GM18498 (cell line): ENCODE data around the gene NOP53.
"Not testable (repeated sequence)": the region's sequence is repeated elsewhere in the genome, so short reads cannot be mapped to it uniquely, and the experiment has no call there.

Experiments
- ATAC-seq: cut with Tn5 transposase; IDR thresholded peaks from one replicate; pipeline ENCODE4 v1.9.1; 2021; ENCODE audit warnings: mild to moderate bottlenecking, moderate library complexity; ENCODE audit not compliant: unreplicated experiment

NOP53 gene

DNA sequence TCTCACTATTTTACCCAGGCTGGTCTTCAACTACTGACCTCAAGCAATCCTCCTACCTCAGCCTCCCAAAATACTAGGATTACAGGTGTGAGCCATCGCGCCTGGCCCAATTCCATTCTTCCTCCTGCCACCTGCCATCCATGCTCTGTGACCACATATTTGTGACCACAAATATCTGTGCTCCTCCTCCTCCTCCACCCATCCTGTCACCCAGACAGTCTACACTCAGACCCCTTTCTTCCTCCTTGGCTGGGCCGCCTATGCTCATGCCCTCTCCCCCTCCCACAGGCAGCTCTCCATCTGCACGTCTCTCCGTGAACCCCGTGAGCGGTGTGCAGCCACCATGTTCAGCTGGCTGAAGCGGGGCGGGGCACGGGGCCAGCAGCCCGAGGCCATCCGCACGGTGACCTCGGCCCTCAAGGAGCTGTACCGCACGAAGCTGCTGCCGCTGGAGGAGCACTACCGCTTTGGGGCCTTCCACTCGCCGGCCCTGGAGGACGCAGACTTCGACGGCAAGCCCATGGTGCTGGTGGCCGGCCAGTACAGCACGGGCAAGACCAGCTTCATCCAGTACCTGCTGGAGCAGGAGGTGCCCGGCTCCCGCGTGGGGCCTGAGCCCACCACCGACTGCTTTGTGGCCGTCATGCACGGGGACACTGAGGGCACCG lies 28.9 kb upstream of the NOP53 start:
- no peak for ATAC-seq

DNA sequence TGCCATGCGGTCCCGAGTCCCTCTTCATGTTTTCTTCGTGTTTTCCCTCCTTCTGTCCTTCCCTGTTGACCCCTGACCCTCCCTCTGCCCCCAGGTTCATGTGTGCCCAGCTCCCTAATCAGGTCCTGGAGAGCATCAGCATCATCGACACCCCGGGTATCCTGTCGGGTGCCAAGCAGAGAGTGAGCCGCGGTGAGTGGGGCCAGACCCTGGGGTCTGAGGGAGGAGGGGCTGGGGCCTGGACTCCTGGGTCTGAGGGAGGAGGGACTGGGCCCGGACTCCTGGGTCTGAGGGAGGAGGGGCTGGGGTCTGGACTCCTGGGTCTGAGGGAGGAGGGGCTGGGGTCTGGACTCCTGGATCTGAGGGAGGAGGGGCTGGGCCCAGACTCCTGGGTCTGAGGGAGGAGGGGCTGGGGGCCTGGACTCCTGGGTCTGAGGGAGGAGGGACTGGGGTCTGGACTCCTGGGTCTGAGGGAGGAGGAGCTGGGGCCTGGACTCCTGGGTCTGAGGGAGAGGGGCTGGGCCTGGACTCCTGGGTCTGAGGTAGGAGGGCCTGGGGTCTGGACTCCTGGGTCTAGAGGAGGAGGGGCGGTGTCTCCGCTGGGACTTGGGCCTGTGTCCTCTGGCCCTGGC lies 26.8 kb upstream of the NOP53 start:
- ATAC-seq: not testable (repeated sequence)

DNA sequence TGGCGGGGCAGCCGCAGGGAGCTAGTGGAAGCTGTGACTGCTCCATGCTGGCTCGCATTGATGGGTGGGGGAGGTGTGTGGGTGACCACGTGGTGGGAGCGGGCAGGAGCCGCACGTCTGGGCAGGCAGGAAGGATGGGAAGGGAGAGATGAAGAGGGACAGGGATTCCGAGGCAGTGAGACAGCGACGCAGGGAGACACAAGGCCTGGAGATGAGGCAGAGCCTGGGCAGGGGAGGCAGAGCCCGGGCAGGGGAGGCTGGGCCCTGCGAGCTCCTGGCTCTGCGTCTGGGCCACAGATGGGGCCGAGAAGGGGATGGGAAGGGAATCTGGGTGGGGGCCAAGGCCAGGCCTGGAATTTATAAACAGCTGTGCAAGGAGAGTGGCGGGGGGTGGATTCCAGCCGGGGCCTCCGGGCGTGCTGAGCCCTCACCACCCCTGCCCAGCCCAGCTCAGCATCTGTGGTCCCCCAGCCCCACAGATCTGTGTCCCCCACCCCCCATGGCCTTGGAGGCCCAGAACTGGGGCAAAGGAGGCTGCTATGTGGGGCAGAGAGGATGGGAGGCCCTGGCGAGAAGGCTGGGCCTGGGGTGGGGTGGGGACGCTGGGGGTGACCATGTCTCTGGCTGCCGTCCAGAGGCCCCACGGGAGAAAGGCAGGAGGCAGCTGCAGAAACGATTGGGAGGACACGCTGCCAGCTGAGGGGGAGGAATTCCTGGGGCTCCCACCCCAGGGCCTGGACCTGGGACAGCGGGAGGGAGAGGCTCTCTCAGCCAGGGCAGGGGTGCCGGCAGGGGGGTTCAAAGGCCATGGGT lies 26.1 kb upstream of the NOP53 start:
- no peak for ATAC-seq

DNA sequence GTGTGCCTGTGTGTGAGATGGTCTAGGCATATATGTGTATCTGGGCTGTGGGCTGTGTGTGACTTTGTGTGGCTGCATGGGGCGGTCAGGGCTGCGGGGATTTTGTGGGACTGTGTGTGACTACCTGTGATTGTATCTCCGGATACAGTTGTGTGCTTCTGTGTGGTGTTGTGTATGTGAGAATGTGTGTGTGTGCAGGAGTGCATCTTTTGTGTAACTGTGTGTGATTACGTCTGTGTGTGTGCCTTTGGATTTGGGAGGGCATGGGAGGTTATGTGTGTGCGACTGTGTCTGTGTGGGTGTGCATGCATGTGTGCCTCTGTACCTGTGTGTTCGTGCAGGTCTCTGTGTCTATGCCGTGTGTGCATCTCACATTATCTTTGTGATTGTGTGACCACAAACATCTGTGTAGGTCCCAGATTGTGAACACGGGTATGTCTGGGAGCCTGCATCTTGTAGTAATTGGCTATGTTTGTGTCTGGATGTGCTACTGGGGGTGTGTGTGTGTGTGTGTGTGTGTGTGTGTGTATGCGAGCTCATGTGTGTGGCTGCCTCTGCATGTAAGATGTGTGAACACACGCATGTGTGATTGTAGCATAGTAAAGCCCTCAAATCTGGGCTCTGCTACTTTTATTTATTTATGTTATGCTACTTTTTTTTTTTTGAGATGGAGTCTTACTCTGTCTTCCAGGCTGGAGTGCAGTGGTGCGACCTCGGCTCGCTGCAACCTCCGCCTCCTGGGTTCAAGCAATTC lies 24.5 kb upstream of the NOP53 start:
- no peak for ATAC-seq

DNA sequence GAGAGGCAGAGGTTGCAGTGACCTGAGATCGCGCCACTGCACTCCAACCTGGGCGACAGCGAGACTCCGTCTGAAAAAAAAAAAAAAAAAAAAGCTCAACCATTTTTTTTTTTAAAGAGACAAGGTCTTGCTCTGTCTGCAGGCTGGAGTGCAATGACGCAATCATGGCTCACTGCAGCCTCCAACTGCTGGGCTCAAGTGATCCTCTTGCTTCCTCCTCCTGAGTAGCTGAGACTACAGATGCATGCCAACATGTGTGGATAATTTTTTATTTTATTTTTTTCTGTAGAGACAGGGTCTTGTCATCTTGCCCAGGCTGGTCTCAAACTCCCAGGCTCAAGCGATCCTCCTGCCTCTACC lies 21.8 kb upstream of the NOP53 start:
- ATAC-seq: no peak

DNA sequence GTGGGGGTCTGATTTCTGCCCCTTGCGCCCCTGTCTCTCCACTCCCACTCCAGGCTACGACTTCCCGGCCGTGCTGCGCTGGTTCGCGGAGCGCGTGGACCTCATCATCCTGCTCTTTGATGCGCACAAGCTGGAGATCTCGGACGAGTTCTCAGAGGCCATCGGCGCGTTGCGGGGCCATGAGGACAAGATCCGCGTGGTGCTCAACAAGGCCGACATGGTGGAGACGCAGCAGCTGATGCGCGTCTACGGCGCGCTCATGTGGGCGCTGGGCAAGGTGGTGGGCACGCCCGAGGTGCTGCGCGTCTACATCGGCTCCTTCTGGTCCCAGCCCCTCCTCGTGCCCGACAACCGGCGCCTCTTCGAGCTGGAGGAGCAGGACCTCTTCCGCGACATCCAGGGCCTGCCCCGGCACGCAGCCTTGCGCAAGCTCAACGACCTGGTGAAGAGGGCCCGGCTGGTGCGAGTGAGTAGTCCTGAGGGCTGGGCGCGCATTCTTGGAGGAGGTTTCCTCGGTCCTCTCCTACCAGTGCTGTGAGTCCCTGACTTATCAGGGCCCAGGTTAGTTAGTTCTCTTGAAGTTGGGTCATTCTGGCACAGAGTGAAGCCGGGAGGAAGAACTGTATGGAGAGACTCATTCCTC lies 19.5 kb upstream of the NOP53 start:
- no peak for ATAC-seq

DNA sequence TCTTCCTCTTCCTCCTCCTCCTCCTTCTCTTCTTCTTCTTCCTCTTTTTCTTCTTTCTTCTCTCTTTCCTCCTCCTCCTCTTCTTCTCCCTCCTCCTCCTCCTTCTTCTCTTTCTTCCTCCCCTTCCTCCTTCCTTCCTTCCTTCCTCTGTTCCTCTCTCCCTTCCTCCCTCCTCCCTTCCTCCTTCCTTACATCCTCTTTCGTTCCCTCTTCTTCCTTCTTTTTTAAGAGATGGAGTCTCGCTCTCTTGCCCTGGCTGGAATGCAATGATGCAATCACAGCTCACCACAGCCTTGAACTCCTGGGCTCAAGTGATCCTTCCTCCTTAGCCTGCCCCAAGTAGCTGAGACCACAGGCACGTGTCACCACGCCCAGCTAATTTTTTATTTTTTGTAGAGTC lies 18.9 kb upstream of the NOP53 start:
- ATAC-seq: no peak

DNA sequence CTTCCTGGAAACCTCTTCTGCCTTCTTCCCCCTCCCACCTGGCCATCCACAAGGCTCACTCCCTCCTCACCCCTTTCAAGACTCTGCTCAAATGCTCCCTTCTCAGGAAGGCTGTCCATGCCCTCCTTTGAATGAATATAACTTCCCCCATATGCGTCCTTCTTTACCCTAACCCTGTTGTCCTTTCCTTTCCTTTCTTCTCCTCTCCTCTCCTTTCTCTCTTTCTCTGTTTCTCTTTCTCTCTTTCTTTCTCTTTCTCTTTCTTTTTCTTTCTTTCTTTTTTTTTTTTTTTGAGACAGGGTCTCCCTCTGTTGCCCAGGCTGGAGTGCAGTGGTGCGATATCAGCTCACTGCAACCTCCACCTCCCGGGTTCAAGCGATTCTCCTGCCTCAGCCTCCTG lies 17.1 kb upstream of the NOP53 start:
- not testable (repeated sequence) for ATAC-seq

DNA sequence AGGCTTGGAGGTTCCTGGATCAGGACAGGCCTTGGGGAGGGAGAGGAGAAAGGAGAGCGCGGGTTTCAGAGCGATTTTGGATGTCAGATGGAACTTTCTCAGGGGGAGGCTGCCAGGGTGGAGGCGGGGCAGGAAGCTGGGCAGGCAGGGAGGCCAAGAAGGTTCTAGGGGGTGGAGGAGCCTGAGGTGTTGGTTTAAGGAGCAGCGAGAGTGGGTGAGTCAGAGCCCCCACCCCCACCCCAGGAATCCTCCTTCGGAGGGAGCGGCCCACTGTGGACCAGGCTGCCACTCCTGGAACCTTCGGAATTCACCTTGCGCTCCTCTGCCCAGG lies 15.9 kb upstream of the NOP53 start:
- no peak for ATAC-seq

DNA sequence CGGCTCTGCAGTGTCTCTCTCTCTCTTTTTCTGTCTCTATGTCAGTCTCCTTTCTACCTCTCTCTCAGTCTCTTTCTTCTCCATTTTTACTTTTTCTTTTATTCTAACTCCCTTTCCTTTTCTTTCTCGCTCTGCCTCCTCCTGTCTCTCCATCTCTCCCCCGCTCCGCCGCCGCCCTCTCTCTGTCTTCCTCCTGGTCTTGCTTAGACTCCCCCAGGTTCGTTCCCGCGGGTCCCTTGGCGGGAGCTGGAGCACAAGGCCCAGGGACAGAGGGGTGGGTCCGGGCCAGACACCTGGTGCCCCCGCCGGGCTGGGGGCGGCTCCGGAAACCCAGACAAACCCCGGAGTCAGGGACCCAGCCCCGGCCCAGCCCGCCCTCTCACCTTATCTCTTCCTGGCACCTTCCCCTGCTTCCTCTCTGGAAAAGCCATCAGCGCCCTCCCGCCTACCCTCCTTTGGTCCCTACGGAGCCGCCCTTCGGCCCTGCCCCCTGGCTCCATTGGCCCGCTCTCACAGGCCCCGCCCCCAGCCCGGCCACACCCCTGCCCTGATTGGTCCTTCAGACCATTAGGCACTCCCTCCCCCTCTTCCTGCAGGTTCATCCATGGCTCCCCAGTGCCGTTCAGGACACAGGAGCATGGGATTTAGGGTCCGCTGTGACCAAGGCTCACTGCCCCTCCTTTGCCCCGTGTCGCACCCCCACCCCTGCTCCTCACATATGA lies 15.4 kb upstream of the NOP53 start:
- ATAC-seq: no peak

DNA sequence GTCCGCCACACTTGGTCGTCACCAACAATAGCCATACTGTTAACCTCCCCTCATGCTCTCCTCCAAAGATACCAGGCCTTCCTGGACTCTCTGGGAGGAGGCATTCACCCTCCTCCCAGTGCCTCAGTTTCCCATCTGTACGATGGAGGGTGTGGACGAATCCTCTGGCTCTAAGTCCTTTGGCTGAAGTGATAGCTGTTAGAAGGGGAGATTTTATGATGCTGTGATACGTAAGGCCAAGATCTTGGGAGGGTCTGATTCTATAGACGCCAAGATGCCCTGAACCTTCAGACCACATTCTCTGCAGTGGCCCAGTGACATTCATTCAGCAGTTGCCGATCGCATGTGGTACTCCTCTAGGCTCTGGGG lies 14.8 kb upstream of the NOP53 start:
- ATAC-seq: no peak

DNA sequence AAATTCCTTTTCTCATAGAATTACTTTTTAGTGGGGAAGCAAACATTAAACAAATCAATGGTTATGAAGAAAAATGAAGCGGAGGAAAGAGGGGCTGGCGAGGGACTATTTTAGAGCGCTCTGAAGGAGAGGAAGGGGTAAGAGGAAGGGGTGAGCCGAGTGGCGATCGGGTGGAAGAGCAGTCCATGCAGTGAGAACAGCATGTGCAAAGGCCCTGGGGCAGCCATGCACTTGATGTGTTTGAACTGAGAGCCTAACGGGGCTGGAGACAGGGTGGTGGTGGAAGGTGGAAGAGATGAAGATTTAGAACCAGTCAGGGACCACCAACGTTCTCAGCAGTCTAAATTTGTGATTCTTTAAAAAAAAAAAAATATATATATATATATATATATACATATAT lies 14.4 kb upstream of the NOP53 start:
- ATAC-seq: no peak

DNA sequence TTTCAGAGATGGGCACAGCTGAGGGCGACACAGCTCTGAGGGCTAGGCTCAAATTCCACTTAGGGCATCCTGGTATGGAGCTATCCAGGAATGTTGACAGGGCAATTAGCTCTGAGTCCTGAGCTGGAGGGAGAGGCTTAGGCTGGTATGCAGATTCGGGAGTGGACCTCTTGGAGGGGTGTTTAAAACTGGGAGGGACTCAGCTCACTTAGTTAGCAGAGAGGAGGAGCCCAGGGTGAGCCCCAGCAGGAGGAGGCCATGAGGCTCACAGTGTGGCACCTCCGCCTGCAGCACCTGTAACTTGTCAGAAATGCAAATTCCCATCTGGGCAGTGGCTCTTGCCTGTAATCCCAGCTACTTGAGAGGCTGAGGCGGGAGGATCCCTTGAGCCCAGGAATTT lies 10.2 kb upstream of the NOP53 start:
- no peak for ATAC-seq

DNA sequence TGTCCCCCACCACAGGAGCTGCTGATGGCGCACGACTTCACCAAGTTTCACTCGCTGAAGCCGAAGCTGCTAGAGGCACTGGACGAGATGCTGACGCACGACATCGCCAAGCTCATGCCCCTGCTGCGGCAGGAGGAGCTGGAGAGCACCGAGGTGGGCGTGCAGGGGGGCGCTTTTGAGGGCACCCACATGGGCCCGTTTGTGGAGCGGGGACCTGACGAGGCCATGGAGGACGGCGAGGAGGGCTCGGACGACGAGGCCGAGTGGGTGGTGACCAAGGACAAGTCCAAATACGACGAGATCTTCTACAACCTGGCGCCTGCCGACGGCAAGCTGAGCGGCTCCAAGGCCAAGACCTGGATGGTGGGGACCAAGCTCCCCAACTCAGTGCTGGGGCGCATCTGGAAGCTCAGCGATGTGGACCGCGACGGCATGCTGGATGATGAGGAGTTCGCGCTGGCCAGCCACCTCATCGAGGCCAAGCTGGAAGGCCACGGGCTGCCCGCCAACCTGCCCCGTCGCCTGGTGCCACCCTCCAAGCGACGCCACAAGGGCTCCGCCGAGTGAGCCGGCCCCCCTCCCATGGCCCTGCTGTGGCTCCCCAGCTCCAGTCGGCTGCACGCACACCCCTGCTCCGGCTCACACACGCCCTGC lies 4.4 kb upstream of the NOP53 start:
- no peak for ATAC-seq

DNA sequence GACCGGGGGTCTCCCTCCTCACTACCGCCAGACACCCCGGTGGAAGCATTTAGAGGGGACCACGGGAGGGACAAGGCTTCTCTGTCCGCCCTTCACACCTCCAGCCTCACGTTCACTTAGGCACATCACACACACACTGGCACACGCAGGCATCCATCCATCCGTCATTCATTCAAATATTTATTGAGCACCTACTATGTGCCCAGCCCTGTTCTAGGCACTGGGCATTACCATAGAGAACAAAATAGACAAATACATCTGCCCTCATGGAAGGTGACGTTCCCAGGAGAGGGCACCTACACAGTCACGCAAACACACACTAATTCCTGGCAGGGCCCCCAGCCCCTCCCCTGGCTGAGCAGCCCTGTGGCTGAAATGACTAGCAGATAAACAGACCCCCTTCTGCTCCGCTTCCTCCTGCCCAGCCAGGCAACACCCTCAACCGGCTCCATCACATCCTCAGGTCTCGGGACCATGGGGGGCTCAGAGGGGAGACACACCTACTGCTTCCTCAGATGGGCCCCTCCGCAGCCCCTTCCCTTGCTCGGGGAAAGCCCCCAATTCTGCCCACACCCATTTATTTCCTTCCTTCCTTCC lies 3.7 kb upstream of the NOP53 start:
- no peak for ATAC-seq

DNA sequence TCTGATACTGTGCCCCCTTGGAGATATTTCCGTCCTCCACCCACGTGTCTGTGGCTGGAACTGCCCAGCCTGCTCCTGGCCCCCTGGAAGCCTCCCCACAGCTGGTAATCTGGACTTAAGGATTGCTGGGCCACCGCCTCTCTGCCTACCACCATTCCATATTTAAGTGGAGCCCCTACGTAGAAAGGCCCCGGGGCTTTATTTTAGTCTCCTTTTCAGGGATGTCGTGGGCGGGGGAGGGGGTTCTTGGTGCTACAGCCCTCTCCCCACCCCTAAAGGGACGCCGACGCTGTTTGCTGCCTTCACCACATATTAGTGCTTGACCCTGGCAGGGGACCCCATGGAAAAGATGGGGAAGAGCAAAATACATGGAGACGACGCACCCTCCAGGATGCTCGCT lies 2.7 kb upstream of the NOP53 start:
- no peak for ATAC-seq

DNA sequence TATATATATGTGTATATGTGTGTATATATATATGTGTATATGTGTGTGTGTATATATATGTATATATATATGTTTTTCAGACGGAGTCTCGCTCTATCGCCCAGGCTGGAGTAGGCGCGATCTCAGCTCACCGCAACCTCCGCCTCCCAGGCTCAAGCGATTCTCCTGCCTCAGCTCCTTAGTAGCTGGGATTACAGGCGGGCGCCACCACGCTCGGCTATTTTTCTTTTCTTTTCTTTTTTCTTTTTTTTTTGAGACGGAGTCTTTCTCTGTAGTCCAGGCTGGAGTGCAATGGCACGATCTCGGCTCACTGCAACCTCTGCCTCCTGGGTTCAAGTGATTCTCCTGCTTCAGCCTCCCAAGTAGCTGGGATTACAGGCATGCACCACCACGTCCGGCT lies 783 bp downstream of the NOP53 start:
- not testable (repeated sequence) for ATAC-seq

DNA sequence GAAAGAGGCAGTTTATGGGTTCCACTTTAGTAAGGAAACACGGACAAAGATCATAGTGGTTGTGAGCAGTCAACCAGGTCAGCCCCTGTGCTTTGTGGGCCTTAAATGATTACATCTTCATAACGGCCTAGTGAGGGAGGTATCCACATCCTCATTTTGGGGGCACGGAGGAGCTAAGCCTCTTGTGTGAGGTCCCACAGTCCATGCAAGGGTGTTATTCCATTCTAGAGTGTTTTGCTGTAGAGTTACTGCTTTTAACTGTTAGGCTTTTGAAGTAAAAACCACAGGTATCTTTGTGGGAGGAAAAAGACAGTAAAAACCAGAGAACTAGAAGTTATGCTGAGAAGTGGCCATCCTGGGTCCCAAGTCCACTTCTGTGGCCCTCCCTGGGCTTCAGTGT lies 4.0 kb downstream of the NOP53 start:
- ATAC-seq: no peak

DNA sequence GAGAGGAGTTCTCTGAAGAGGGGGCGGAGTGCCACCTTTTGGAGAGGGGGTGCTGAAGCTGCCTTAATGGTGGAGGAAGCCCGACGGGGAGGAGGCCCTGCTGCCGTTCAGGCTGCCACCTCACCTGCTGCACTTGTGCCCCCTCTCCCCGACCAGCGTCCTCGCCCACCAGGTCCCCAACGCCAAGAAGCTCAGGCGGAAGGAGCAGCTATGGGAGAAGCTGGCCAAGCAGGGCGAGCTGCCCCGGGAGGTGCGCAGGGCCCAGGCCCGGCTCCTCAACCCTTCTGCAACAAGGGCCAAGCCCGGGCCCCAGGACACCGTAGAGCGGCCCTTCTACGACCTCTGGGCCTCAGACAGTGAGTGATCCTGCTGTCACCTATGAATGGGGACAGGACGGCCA lies 5.4 kb downstream of the NOP53 start:
- no peak for ATAC-seq
